Thyroid gland (tissue), 4 donors: Measurements from ENCODE around the gene FGF2.

Experiments
- POLR2A ChIP-seq, 2 donors: fragments of 450-650 bp; IDR thresholded peaks; one replicate each; pipeline ENCODE4 v1.6.1; 2017; ENCODE audit warnings: antibody characterized with exemption in 2 of 2, mild to moderate bottlenecking in 2 of 2, moderate library complexity in 1 of 2
- TF ChIP-seq, protein P1 (sequence below), 6 experiments: fragments of 200-600 bp in 3 of 6; fragments of 450-650 bp in 3 of 6; sonication (generic) in 3 of 6; IDR thresholded peaks; one replicate each; pipeline ENCODE4 v1.5.1; 2016 to 2019; ENCODE audit warnings: antibody characterized with exemption in 6 of 6, mild to moderate bottlenecking in 2 of 6, inconsistent platforms in 1 of 6, moderate library complexity in 1 of 6

DNA sequence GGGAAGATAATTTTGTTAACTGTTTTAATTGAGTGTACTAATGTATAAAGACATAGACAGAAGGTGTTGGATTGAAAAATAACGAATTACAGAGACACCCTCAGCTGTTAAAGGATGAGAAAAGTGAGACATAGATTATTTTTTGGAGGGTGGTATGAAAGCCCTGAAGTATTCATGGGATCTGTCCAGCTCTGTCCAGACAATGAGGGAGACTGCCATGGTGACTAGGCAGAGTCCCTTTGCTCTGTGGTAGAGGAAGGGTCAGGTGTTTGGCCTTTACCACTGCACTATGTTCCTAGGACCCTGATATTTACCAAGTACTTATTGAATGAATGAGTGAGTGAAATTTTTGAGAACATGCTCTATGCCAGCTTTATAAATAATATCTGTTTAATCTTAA lies 11.4 kb downstream of the FGF2 start:
- no peak for TF ChIP-seq POLR2A (IDR thresholded peaks at IDR 0.05)
- TF ChIP-seq, protein P1, sequence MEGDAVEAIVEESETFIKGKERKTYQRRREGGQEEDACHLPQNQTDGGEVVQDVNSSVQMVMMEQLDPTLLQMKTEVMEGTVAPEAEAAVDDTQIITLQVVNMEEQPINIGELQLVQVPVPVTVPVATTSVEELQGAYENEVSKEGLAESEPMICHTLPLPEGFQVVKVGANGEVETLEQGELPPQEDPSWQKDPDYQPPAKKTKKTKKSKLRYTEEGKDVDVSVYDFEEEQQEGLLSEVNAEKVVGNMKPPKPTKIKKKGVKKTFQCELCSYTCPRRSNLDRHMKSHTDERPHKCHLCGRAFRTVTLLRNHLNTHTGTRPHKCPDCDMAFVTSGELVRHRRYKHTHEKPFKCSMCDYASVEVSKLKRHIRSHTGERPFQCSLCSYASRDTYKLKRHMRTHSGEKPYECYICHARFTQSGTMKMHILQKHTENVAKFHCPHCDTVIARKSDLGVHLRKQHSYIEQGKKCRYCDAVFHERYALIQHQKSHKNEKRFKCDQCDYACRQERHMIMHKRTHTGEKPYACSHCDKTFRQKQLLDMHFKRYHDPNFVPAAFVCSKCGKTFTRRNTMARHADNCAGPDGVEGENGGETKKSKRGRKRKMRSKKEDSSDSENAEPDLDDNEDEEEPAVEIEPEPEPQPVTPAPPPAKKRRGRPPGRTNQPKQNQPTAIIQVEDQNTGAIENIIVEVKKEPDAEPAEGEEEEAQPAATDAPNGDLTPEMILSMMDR (IDR thresholded peaks at IDR 0.05) = no peak
